WTC11 (cell line): Measurements from ENCODE around the gene TPD52L2. TPM values are rescaled to one million over a fixed set of nuclear protein-coding genes. Genes with fewer than 3 reads are reported as not detected.

Experiments used
- ATAC-seq: fragments of 200-7000 bp; cut with Tn5 transposase; 2 replicates; pipeline ENCODE4 v1.10.0; 2021; ENCODE audit warnings: mild to moderate bottlenecking, moderate library complexity
- CTCF ChIA-PET: fragments of 300-600 bp; sonication (Branson Sonifier 250); formaldehyde crosslinking; loops from one replicate; lab custom pipeline; 2021; ENCODE audit warnings: antibody characterized with exemption; lab: Charles Lee
- POLR2A ChIA-PET: fragments of 350-600 bp; sonication (Branson Sonifier 250); formaldehyde crosslinking; loops from one replicate; lab custom pipeline; 2021; ENCODE audit warnings: antibody characterized with exemption; lab: Charles Lee
- DNase-seq: peaks from one replicate; pipeline ENCODE4 v3.0.0; 2021; ENCODE audit warnings: low spot score
- H3K27ac Mint-ChIP-seq: 2 replicates; pipeline ENCODE4 v1.8.0; 2021; ENCODE audit warnings: mixed read lengths
- H3K27me3 Mint-ChIP-seq: 2 replicates; pipeline ENCODE4 v1.8.0; 2021; ENCODE audit warnings: low read depth, mild to moderate bottlenecking, moderate library complexity, mixed read lengths
- H3K36me3 Mint-ChIP-seq: 2 replicates; pipeline ENCODE4 v1.8.0; 2021; ENCODE audit warnings: mixed read lengths
- H3K4me1 Mint-ChIP-seq: 2 replicates; pipeline ENCODE4 v1.8.0; 2022; ENCODE audit warnings: mixed read lengths
- H3K4me3 Mint-ChIP-seq: 2 replicates; pipeline ENCODE4 v1.8.0; 2021; ENCODE audit warnings: mild to moderate bottlenecking, moderate library complexity, mixed read lengths
- H3K9me3 Mint-ChIP-seq: 2 replicates; pipeline ENCODE4 v1.8.0; 2021; ENCODE audit warnings: mixed read lengths
- CBFB ChIP-seq: sonication (generic); formaldehyde crosslinking; IDR thresholded peaks from 2 replicates; pipeline ENCODE4 v1.8.1; 2022; ENCODE audit warnings: mild to moderate bottlenecking, low read depth, missing genetic modification reagents
- CREM ChIP-seq: sonication (generic); formaldehyde crosslinking; IDR thresholded peaks from 2 replicates; pipeline ENCODE4 v1.8.1; 2022; ENCODE audit warnings: mild to moderate bottlenecking, missing genetic modification reagents, moderate library complexity
- ETV6 ChIP-seq: sonication (generic); formaldehyde crosslinking; IDR thresholded peaks from 2 replicates; pipeline ENCODE4 v1.8.1; 2022; ENCODE audit warnings: mild to moderate bottlenecking, missing genetic modification reagents
- FOXJ3 ChIP-seq: sonication (generic); formaldehyde crosslinking; IDR thresholded peaks from 2 replicates; pipeline ENCODE4 v1.9.0; 2021; ENCODE audit warnings: missing genetic modification reagents, mild to moderate bottlenecking, borderline replicate concordance
- GRHL2 ChIP-seq: fragments of 250-450 bp; sonication (Bioruptor Pico); IDR thresholded peaks from 2 replicates; pipeline ENCODE4 v1.8.0; 2022; ENCODE audit warnings: mild to moderate bottlenecking, moderate library complexity; ENCODE audit not compliant: insufficient replicate concordance, severe bottlenecking
- MXD4 ChIP-seq: fragments of 250-450 bp; sonication (Bioruptor Pico); IDR thresholded peaks from 2 replicates; pipeline ENCODE4 v1.8.0; 2021; ENCODE audit warnings: mild to moderate bottlenecking, moderate library complexity, borderline replicate concordance
- NFE2L1 ChIP-seq: sonication (generic); formaldehyde crosslinking; IDR thresholded peaks from 2 replicates; pipeline ENCODE4 v1.8.1; 2023; ENCODE audit warnings: missing genetic modification reagents
- NR3C1 ChIP-seq: sonication (generic); formaldehyde crosslinking; conservative IDR thresholded peaks from 2 replicates; pipeline ENCODE4 v1.8.1; 2023; ENCODE audit warnings: low read depth, mild to moderate bottlenecking, missing genetic modification reagents
- OVOL2 ChIP-seq: fragments of 250-450 bp; sonication (Bioruptor Pico); IDR thresholded peaks from 2 replicates; pipeline ENCODE4 v1.9.0; 2021; ENCODE audit warnings: mild to moderate bottlenecking, borderline replicate concordance
- PRRX2 ChIP-seq: fragments of 250-450 bp; sonication (Bioruptor Pico); IDR thresholded peaks from 2 replicates; pipeline ENCODE4 v1.8.0; 2021; ENCODE audit warnings: mild to moderate bottlenecking
- SOX15 ChIP-seq: fragments of 250-450 bp; sonication (Bioruptor Pico); IDR thresholded peaks from 2 replicates; pipeline ENCODE4 v1.9.0; 2021; ENCODE audit warnings: mild to moderate bottlenecking
- ZNF121 ChIP-seq: sonication (generic); formaldehyde crosslinking; IDR thresholded peaks from 2 replicates; pipeline ENCODE4 v1.8.0; 2023; ENCODE audit warnings: missing genetic modification reagents
- ZNF138 ChIP-seq: sonication (generic); formaldehyde crosslinking; conservative IDR thresholded peaks from 2 replicates; pipeline ENCODE4 v1.8.1; 2022; ENCODE audit warnings: mild to moderate bottlenecking, moderate library complexity, missing genetic modification reagents
- ZNF263 ChIP-seq: sonication (generic); formaldehyde crosslinking; IDR thresholded peaks from 2 replicates; pipeline ENCODE4 v1.8.1; 2022; ENCODE audit warnings: low read depth, mild to moderate bottlenecking, moderate library complexity, missing genetic modification reagents
- ZNF671 ChIP-seq: fragments of 250-450 bp; sonication (Bioruptor Pico); IDR thresholded peaks from 2 replicates; pipeline ENCODE4 v1.8.0; 2021; ENCODE audit warnings: mild to moderate bottlenecking
- total RNA-seq: library from RNA; stranded (reverse); gene quantifications from 3 replicates; pipeline ENCODE4 v1.2.3, GENCODE V29; 2021
- TF ChIP-seq, protein P1 (sequence below): sonication (generic); formaldehyde crosslinking; IDR thresholded peaks from 2 replicates; pipeline ENCODE4 v1.8.0; 2023; ENCODE audit warnings: mild to moderate bottlenecking, missing genetic modification reagents
- TF ChIP-seq, protein P2 (sequence below): fragments of 250-450 bp; sonication (Bioruptor Pico); conservative IDR thresholded peaks from 2 replicates; pipeline ENCODE4 v1.9.0; 2021; ENCODE audit warnings: mild to moderate bottlenecking
- TF ChIP-seq, protein P3 (sequence below): sonication (generic); formaldehyde crosslinking; conservative IDR thresholded peaks from 2 replicates; pipeline ENCODE4 v1.8.1; 2023; ENCODE audit warnings: mild to moderate bottlenecking, low read depth, missing genetic modification reagents, moderate library complexity
- TF ChIP-seq, protein P4 (sequence below): fragments of 200-600 bp; IDR thresholded peaks from 2 replicates; pipeline ENCODE4 v1.8.0; 2022; ENCODE audit warnings: antibody characterized with exemption

Gene TPD52L2
- total RNA-seq, 1 experiment from 2014 or later, result 80.8 TPM

DNA sequence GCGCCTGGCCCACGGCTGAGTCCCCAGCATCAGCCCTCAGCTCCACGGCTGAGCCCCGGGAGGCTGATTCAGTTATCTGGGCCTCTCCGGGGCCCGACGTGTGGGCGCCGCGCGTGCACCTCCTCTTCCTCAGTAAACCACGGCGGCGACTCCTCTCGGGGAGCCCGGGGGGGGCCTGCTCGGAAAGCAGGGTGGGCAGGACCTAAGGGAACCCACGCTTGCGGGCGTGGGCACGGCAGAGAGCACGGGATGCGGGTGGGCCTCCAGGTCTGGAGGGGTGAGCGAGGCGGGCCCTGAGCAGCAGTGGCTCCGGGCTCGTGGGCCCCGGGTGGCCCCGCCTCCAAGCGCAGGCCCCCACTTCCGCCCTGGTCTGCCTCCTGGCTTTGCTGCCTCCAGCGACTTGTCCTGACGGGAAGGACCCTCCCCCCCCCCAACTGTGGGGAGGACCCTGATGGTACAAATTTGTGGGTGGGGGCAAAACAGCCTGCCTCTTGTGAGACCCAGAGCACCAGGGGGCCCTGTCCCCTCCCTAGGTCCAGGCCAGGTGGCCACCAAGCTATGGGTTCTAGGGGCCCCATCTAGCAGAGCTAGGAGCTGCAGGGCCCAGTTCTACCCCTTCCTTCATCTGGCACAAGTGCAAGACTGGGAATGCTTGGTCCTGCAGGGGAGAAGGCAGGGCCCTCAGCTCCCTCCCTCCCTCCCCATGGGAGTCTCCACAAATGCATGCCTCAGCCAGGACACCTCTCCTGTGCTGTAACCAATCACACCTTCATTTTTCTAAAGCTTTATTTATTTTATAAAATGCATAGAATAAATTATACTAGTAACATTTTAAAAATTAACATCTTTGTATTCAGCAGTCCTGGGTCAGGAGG lies 74.2 kb downstream of the TPD52L2 start (continued):
- TF ChIP-seq GRHL2 (CRISPR knock-in tag), result no peak
- TF ChIP-seq ETV6 (CRISPR knock-in tag), result no peak
- TF ChIP-seq ZNF121 (CRISPR knock-in tag), result no peak
- TF ChIP-seq, protein P1, sequence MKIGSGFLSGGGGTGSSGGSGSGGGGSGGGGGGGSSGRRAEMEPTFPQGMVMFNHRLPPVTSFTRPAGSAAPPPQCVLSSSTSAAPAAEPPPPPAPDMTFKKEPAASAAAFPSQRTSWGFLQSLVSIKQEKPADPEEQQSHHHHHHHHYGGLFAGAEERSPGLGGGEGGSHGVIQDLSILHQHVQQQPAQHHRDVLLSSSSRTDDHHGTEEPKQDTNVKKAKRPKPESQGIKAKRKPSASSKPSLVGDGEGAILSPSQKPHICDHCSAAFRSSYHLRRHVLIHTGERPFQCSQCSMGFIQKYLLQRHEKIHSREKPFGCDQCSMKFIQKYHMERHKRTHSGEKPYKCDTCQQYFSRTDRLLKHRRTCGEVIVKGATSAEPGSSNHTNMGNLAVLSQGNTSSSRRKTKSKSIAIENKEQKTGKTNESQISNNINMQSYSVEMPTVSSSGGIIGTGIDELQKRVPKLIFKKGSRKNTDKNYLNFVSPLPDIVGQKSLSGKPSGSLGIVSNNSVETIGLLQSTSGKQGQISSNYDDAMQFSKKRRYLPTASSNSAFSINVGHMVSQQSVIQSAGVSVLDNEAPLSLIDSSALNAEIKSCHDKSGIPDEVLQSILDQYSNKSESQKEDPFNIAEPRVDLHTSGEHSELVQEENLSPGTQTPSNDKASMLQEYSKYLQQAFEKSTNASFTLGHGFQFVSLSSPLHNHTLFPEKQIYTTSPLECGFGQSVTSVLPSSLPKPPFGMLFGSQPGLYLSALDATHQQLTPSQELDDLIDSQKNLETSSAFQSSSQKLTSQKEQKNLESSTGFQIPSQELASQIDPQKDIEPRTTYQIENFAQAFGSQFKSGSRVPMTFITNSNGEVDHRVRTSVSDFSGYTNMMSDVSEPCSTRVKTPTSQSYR (CRISPR knock-in tag), result no peak
- no peak for TF ChIP-seq NR3C1
- TF ChIP-seq, all 79 proteins: peak for 0

DNA sequence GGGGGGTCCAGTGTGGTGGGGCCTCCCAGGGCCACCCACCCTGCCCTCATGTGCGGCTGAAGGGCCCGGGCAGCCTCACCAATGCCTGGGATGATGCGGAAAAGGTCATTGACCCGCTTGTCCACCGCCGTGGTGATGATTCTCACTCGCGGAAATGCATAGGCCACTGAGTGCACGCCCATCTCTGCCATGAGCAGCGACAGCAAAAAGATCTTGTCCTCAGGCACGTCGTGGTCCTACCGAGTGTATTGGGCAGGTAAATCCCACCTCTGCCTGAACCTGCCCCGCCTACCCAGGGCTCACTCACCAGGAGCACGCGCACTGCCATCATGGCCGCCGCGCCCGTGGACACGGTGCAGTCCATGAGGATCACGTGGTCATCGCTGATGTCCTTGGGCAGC lies 75.0 kb downstream of the TPD52L2 start:
- DNase-seq, result no peak
- ChIA-PET CTCF (interaction anchor here (1.2 to 3.6 kb wide), 3 partner anchors 34 to 164 kb away, joined by 3 to 19 read pairs (median 8); partner anchors contain the start of genes PRPF6 and SAMD10), POLR2A (interaction anchor here (1.3 kb wide), 1 partner anchor 16 kb away, joined by 4 read pairs; the partner anchor contains the start of gene UCKL1)
- TF ChIP-seq ZNF263 (CRISPR knock-in tag), result no peak
- TF ChIP-seq ZNF671 (CRISPR knock-in tag), result no peak
- TF ChIP-seq SOX15 (CRISPR knock-in tag), result no peak
- no peak for TF ChIP-seq FOXJ3 (CRISPR knock-in tag)
- TF ChIP-seq, protein P2, sequence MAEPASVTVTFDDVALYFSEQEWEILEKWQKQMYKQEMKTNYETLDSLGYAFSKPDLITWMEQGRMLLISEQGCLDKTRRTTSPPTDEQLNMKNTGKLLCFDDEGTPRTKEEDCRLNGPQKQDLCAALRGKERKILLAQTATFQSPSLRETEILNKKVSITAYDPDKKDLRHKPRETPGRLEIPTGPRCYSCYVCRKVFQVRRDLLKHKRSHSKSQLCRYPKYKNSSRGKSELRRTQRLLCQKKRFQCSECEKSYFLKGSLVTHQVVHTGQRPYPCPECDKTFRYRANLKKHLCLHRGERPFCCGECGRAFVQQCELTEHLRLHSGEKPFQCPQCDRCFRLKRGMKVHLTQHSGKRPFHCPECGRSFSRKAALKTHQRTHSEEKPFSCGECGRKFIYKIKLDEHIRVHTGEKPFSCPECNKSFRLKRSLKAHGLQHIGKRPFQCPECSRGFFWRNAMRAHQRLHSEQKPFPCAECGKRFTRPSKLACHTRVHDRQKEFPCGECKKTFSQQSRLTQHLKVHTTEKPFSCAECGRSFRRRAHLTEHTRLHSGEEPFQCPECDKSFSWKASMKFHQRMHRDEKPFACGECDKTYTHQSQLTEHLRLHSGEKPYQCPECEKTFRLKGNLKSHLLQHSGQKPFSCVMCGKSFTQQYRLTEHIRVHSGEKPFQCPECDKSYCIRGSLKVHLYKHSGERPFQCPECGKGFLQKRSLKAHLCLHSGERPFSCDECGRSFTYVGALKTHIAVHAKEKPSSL (CRISPR knock-in tag), result no peak
- TF ChIP-seq OVOL2 (CRISPR knock-in tag), result no peak
- no peak for TF ChIP-seq NFE2L1
- no peaks in the 10 kb centered on the region for H3K27me3 Mint-ChIP-seq
- H3K4me3 Mint-ChIP-seq, result peak overlapping the region; percentile 59
- H3K9me3 Mint-ChIP-seq, result no peaks in the 10 kb centered on the region
- peaks cover 2% of the 10 kb centered on the region; the same call in 1 of the 2 replicates for H3K36me3 Mint-ChIP-seq
- no peak for ATAC-seq
- H3K4me1 Mint-ChIP-seq, result peaks cover 6% of the 10 kb centered on the region
- H3K27ac Mint-ChIP-seq, result no peak overlapping the region

DNA sequence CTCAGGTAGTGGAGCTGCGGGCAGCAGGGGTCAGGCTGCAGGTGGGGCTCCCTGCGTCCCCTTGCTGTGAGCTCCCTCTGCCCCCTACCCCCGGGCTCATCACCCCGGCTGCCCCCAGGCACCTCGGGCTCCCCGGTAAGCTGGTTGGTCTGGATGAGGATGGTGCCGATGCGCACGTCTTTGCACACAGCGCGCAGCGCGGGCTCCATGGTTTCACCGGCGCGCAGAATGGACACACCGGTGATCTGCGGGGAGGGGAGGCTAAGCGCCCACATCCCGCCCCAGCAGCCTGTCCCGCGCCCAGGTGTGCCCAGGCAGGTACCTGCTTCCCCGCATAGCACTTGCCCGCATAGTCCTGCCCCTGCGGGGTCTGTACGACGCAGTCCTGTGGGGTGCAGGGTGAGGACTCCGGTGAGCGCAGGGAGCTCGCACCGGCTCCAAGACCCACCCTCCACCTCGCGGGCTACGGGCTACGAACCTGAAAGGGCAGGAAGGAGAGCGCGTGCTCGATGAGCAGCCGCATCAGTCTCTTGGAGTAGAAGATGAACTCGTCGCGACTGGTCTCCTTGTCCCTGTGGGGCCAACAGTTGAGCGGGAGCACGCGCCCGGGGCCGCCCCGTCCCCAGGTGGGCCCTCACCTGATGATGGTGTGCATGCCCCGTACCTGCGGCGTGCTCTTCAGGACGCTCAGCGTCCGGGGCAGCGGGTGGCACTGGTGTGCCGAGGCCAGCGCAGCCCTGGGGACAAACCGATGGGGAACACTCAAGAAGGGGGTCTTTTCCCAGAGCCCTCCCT lies 75.6 kb downstream of the TPD52L2 start:
- ATAC-seq (no peak), DNase-seq (no peak)
- no peaks in the 10 kb centered on the region for H3K27me3 Mint-ChIP-seq
- CTCF ChIA-PET, result interaction anchor here (1.2 to 3.6 kb wide), 4 partner anchors 33 to 165 kb away, joined by 3 to 19 read pairs (median 6); partner anchors contain the start of genes PRPF6 and SAMD10
- H3K36me3 Mint-ChIP-seq, result peaks cover 7% of the 10 kb centered on the region
- no peaks in the 10 kb centered on the region for H3K9me3 Mint-ChIP-seq
- peaks cover 6% of the 10 kb centered on the region for H3K4me1 Mint-ChIP-seq
- no peak overlapping the region for H3K27ac Mint-ChIP-seq
- POLR2A ChIA-PET, result interaction anchor here (1.0 to 1.3 kb wide), 3 partner anchors 16 to 299 kb away, joined by 4 to 6 read pairs (median 4); partner anchors contain the start of gene UCKL1
- H3K4me3 Mint-ChIP-seq, result peak overlapping the region; percentile 59
- TF ChIP-seq, protein P3, sequence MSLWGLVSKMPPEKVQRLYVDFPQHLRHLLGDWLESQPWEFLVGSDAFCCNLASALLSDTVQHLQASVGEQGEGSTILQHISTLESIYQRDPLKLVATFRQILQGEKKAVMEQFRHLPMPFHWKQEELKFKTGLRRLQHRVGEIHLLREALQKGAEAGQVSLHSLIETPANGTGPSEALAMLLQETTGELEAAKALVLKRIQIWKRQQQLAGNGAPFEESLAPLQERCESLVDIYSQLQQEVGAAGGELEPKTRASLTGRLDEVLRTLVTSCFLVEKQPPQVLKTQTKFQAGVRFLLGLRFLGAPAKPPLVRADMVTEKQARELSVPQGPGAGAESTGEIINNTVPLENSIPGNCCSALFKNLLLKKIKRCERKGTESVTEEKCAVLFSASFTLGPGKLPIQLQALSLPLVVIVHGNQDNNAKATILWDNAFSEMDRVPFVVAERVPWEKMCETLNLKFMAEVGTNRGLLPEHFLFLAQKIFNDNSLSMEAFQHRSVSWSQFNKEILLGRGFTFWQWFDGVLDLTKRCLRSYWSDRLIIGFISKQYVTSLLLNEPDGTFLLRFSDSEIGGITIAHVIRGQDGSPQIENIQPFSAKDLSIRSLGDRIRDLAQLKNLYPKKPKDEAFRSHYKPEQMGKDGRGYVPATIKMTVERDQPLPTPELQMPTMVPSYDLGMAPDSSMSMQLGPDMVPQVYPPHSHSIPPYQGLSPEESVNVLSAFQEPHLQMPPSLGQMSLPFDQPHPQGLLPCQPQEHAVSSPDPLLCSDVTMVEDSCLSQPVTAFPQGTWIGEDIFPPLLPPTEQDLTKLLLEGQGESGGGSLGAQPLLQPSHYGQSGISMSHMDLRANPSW, result no peak
- TF ChIP-seq PRRX2, result no peak
- no peak for TF ChIP-seq ZNF138 (CRISPR knock-in tag)
- no peak for TF ChIP-seq CREM (CRISPR knock-in tag)
- no peak for TF ChIP-seq ZNF121 (CRISPR knock-in tag)
- no peak for TF ChIP-seq MXD4 (CRISPR knock-in tag)
- no peak for TF ChIP-seq CBFB (CRISPR knock-in tag)
- TF ChIP-seq, protein P4, sequence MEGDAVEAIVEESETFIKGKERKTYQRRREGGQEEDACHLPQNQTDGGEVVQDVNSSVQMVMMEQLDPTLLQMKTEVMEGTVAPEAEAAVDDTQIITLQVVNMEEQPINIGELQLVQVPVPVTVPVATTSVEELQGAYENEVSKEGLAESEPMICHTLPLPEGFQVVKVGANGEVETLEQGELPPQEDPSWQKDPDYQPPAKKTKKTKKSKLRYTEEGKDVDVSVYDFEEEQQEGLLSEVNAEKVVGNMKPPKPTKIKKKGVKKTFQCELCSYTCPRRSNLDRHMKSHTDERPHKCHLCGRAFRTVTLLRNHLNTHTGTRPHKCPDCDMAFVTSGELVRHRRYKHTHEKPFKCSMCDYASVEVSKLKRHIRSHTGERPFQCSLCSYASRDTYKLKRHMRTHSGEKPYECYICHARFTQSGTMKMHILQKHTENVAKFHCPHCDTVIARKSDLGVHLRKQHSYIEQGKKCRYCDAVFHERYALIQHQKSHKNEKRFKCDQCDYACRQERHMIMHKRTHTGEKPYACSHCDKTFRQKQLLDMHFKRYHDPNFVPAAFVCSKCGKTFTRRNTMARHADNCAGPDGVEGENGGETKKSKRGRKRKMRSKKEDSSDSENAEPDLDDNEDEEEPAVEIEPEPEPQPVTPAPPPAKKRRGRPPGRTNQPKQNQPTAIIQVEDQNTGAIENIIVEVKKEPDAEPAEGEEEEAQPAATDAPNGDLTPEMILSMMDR, result no peak
